WTC11 (cell line): ENCODE results near the gene TRIM22. TPM values are rescaled to one million over a fixed set of nuclear protein-coding genes. Genes with fewer than 3 reads are reported as not detected.

Source experiments
- ATAC-seq: fragments of 200-7000 bp; cut with Tn5 transposase; 2 replicates; pipeline ENCODE4 v1.10.0; 2021; ENCODE audit warnings: mild to moderate bottlenecking, moderate library complexity
- CTCF ChIA-PET: fragments of 300-600 bp; sonication (Branson Sonifier 250); formaldehyde crosslinking; loops from one replicate; lab custom pipeline; 2021; ENCODE audit warnings: antibody characterized with exemption; lab: Charles Lee
- POLR2A ChIA-PET: fragments of 350-600 bp; sonication (Branson Sonifier 250); formaldehyde crosslinking; loops from one replicate; lab custom pipeline; 2021; ENCODE audit warnings: antibody characterized with exemption; lab: Charles Lee
- DNase-seq: peaks from one replicate; pipeline ENCODE4 v3.0.0; 2021; ENCODE audit warnings: low spot score
- H3K27ac Mint-ChIP-seq: 2 replicates; pipeline ENCODE4 v1.8.0; 2021; ENCODE audit warnings: mixed read lengths
- H3K27me3 Mint-ChIP-seq: 2 replicates; pipeline ENCODE4 v1.8.0; 2021; ENCODE audit warnings: low read depth, mild to moderate bottlenecking, moderate library complexity, mixed read lengths
- H3K36me3 Mint-ChIP-seq: 2 replicates; pipeline ENCODE4 v1.8.0; 2021; ENCODE audit warnings: mixed read lengths
- H3K4me1 Mint-ChIP-seq: 2 replicates; pipeline ENCODE4 v1.8.0; 2022; ENCODE audit warnings: mixed read lengths
- H3K4me3 Mint-ChIP-seq: 2 replicates; pipeline ENCODE4 v1.8.0; 2021; ENCODE audit warnings: mild to moderate bottlenecking, moderate library complexity, mixed read lengths
- H3K9me3 Mint-ChIP-seq: 2 replicates; pipeline ENCODE4 v1.8.0; 2021; ENCODE audit warnings: mixed read lengths
- AR ChIP-seq: fragments of 250-450 bp; sonication (Bioruptor Pico); IDR thresholded peaks from 2 replicates; pipeline ENCODE4 v1.9.0; 2021; ENCODE audit warnings: mild to moderate bottlenecking
- ATF6 ChIP-seq: sonication (generic); formaldehyde crosslinking; IDR thresholded peaks from 2 replicates; pipeline ENCODE4 v1.8.1; 2023; ENCODE audit warnings: mild to moderate bottlenecking, missing genetic modification reagents
- CDX4 ChIP-seq: fragments of 250-450 bp; sonication (Bioruptor Pico); IDR thresholded peaks from 2 replicates; pipeline ENCODE4 v1.9.0; 2021; ENCODE audit warnings: moderate library complexity, mild to moderate bottlenecking, inconsistent platforms, borderline replicate concordance
- ELF4 ChIP-seq: sonication (generic); formaldehyde crosslinking; IDR thresholded peaks from 2 replicates; pipeline ENCODE4 v1.8.1; 2022; ENCODE audit warnings: low read depth, mild to moderate bottlenecking, moderate library complexity, missing genetic modification reagents
- FOXP1 ChIP-seq: sonication (generic); formaldehyde crosslinking; IDR thresholded peaks from 2 replicates; pipeline ENCODE4 v1.8.0; 2022; ENCODE audit warnings: missing genetic modification reagents, mild to moderate bottlenecking, moderate library complexity, borderline replicate concordance
- MAX ChIP-seq: sonication (generic); formaldehyde crosslinking; IDR thresholded peaks from 2 replicates; pipeline ENCODE4 v1.8.0; 2022; ENCODE audit warnings: mild to moderate bottlenecking, missing genetic modification reagents
- MYBL2 ChIP-seq: sonication (generic); formaldehyde crosslinking; IDR thresholded peaks from 2 replicates; pipeline ENCODE4 v1.8.1; 2023; ENCODE audit warnings: mild to moderate bottlenecking, moderate library complexity, missing genetic modification reagents
- NR1H2 ChIP-seq: sonication (generic); formaldehyde crosslinking; IDR thresholded peaks from 2 replicates; pipeline ENCODE4 v1.9.0; 2021; ENCODE audit warnings: mild to moderate bottlenecking, moderate library complexity, missing genetic modification reagents
- SMAD4 ChIP-seq: sonication (generic); formaldehyde crosslinking; IDR thresholded peaks from 2 replicates; pipeline ENCODE4 v1.8.0; 2022; ENCODE audit warnings: mild to moderate bottlenecking, missing genetic modification reagents
- SP1 ChIP-seq: sonication (generic); formaldehyde crosslinking; conservative IDR thresholded peaks from 2 replicates; pipeline ENCODE4 v1.8.1; 2022; ENCODE audit warnings: missing genetic modification reagents
- TEAD1 ChIP-seq: sonication (generic); formaldehyde crosslinking; IDR thresholded peaks from 2 replicates; pipeline ENCODE4 v1.8.0; 2022; ENCODE audit warnings: mild to moderate bottlenecking, missing genetic modification reagents
- ZBTB21 ChIP-seq: sonication (generic); formaldehyde crosslinking; IDR thresholded peaks from 2 replicates; pipeline ENCODE4 v1.8.1; 2023; ENCODE audit warnings: mild to moderate bottlenecking, missing genetic modification reagents, borderline replicate concordance
- ZMAT4 ChIP-seq: fragments of 250-450 bp; sonication (Bioruptor Pico); IDR thresholded peaks from 2 replicates; pipeline ENCODE4 v1.9.0; 2021; ENCODE audit warnings: mild to moderate bottlenecking
- ZNF232 ChIP-seq: sonication (generic); formaldehyde crosslinking; IDR thresholded peaks from 2 replicates; pipeline ENCODE4 v1.8.0; 2022; ENCODE audit warnings: mild to moderate bottlenecking, missing genetic modification reagents
- ZNF396 ChIP-seq: fragments of 250-450 bp; sonication (Bioruptor Pico); IDR thresholded peaks from 2 replicates; pipeline ENCODE4 v1.8.0; 2021; ENCODE audit warnings: mild to moderate bottlenecking, moderate library complexity, borderline replicate concordance
- ZNF532 ChIP-seq: fragments of 250-450 bp; sonication (Bioruptor Pico); IDR thresholded peaks from 2 replicates; pipeline ENCODE4 v1.9.0; 2021; ENCODE audit warnings: mild to moderate bottlenecking, borderline replicate concordance
- total RNA-seq: library from RNA; stranded (reverse); gene quantifications from 3 replicates; pipeline ENCODE4 v1.2.3, GENCODE V29; 2021
- TF ChIP-seq, protein P1 (sequence below): sonication (generic); formaldehyde crosslinking; IDR thresholded peaks from 2 replicates; pipeline ENCODE4 v1.8.1; 2022; ENCODE audit warnings: mild to moderate bottlenecking, moderate library complexity, missing genetic modification reagents
- TF ChIP-seq, protein P2 (sequence below): sonication (generic); formaldehyde crosslinking; IDR thresholded peaks from 2 replicates; pipeline ENCODE4 v1.8.1; 2023; ENCODE audit warnings: mild to moderate bottlenecking, missing genetic modification reagents

The TRIM22 gene
- total RNA-seq, 1 experiment from 2014 or later, result 78.9 TPM

DNA sequence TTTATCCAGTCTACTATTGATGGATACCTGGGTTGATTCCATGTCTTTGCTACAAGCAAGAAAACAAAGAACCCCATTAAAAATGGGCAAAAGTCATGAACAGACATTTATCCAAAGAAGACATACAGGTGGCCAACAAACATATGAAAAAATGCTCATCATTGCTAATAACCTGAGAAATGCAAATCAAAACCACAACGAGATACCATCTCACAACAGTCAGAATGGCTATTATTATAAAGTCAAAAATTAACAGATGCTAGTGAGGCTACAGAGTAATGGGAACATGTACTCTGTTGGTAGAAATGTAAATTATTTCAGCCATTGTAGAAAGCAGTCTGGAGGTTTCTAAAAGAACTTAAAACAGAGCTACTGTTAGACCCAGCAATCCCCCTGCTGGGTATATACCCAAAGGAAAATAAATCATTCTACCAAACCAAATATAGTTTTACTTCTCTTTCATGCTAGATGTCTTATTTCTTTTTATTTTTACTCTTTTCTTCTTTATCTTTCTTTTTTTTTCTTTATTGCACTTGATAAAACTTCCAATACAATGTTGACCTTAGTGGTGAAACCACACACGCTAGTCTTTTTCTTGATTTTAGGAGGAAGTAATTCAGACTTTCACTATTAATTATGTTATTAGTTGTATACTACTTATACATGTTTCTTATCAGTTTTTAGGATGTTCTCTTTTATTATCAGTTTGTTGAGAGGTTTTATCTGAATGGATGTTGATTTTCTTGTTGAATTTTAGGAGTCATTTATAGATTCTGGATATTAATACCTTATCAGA, 14.3 kb downstream of the TRIM22 start:
- no peak for TF ChIP-seq ZNF232 (CRISPR knock-in tag)
- no peak for TF ChIP-seq NR1H2 (CRISPR knock-in tag)
- no peak for TF ChIP-seq FOXP1
- TF ChIP-seq TEAD1, result no peak
- TF ChIP-seq, protein P1, sequence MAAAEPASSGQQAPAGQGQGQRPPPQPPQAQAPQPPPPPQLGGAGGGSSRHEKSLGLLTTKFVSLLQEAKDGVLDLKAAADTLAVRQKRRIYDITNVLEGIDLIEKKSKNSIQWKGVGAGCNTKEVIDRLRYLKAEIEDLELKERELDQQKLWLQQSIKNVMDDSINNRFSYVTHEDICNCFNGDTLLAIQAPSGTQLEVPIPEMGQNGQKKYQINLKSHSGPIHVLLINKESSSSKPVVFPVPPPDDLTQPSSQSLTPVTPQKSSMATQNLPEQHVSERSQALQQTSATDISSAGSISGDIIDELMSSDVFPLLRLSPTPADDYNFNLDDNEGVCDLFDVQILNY (CRISPR knock-in tag), result no peak
- TF ChIP-seq, protein P2, sequence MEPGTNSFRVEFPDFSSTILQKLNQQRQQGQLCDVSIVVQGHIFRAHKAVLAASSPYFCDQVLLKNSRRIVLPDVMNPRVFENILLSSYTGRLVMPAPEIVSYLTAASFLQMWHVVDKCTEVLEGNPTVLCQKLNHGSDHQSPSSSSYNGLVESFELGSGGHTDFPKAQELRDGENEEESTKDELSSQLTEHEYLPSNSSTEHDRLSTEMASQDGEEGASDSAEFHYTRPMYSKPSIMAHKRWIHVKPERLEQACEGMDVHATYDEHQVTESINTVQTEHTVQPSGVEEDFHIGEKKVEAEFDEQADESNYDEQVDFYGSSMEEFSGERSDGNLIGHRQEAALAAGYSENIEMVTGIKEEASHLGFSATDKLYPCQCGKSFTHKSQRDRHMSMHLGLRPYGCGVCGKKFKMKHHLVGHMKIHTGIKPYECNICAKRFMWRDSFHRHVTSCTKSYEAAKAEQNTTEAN (CRISPR knock-in tag), result no peak
- TF ChIP-seq ZBTB21 (CRISPR knock-in tag), result no peak
- TF ChIP-seq AR, result no peak
- no peak for TF ChIP-seq ZMAT4
- TF ChIP-seq SMAD4 (CRISPR knock-in tag), result no peak
- no peak for TF ChIP-seq ZNF396 (CRISPR knock-in tag)
- no peak for TF ChIP-seq SP1 (CRISPR knock-in tag)
- peaks cover 49% of the 10 kb centered on the region for H3K36me3 Mint-ChIP-seq
- no peaks in the 10 kb centered on the region for H3K9me3 Mint-ChIP-seq
- POLR2A ChIA-PET, result no interaction called here
- CTCF ChIA-PET, result no interaction called here
- no peaks in the 10 kb centered on the region for H3K4me1 Mint-ChIP-seq
- no peak overlapping the region for H3K27ac Mint-ChIP-seq
- DNase-seq (no peak), ATAC-seq (no peak)
- H3K4me3 Mint-ChIP-seq, result no peak overlapping the region
- no peaks in the 10 kb centered on the region for H3K27me3 Mint-ChIP-seq

GRCh38 chr11:5705688-5706087, 16.1 kb downstream of the TRIM22 start:
- Mint-ChIP-seq H3K27ac (no peak overlapping the region), H3K4me1 (no peaks in the 10 kb centered on the region), H3K4me3 (no peak overlapping the region), H3K36me3 (peaks cover 48% of the 10 kb centered on the region), H3K9me3 (no peaks in the 10 kb centered on the region), H3K27me3 (no peaks in the 10 kb centered on the region)
- CTCF ChIA-PET, result no interaction called here
- POLR2A ChIA-PET, result no interaction called here
- ATAC-seq (no peak), DNase-seq (no peak)
- TF ChIP-seq MAX, result no peak
- no peak for TF ChIP-seq ZMAT4
- no peak for TF ChIP-seq CDX4

DNA sequence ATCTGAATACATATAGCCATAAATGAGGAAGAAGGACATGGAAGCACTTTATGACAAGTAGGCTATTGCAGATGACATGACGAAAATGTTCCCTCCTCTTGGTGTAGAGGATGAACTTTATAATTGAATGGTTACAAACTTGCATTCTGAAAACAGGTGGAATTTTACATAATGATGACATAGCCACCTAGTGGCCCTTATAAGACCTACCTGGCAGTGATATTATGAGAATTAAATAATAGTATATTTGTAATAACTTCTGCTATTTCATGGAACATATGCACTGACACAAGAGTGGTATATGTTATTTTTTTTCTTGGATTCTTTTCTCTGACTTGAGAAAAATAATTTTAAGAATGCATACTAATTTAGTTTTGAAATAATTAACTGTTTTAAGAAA, 22.9 kb downstream of the TRIM22 start:
- peaks cover 23% of the 10 kb centered on the region for H3K36me3 Mint-ChIP-seq
- ATAC-seq (no peak), DNase-seq (no peak)
- no peak overlapping the region for H3K27ac Mint-ChIP-seq
- ChIA-PET POLR2A (no interaction called here), CTCF (interaction anchor here (1.0 to 1.1 kb wide), 2 partner anchors 28 to 179 kb away, joined by 3 to 4 read pairs; partner anchors contain the start of gene TRIM5)
- peaks cover 13% of the 10 kb centered on the region for H3K9me3 Mint-ChIP-seq
- H3K4me1 Mint-ChIP-seq, result no peaks in the 10 kb centered on the region
- no peak overlapping the region for H3K4me3 Mint-ChIP-seq
- H3K27me3 Mint-ChIP-seq, result no peaks in the 10 kb centered on the region; the same call in 1 of the 2 replicates
- no peak for TF ChIP-seq MYBL2 (CRISPR knock-in tag)
- no peak for TF ChIP-seq ZNF396 (CRISPR knock-in tag)
- TF ChIP-seq ATF6 (CRISPR knock-in tag), result no peak
- no peak for TF ChIP-seq ELF4 (CRISPR knock-in tag)
- no peak for TF ChIP-seq ZNF532 (CRISPR knock-in tag)
